Measurements from ENCODE around the gene SORL1. TPM values are rescaled to one million over a fixed set of nuclear protein-coding genes. Genes with fewer than 3 reads are reported as not detected.

Gene SORL1
- total RNA-seq, 2 experiments from 2014 or later = 115 to 116 TPM

GRCh38 chr11:121550247-121551030 is 98.3 kb downstream of the SORL1 start:
- ChIA-PET CTCF (interaction anchor here (0.5 kb wide), 1 partner anchor 121 kb away, joined by 3 read pairs; no protein-coding TSS in a partner anchor), POLR2A (no interaction called here)
- DNase-seq = no peak
- H3K36me3 Mint-ChIP-seq (ENCODE audit: low read depth) = peaks cover 70% of the 10 kb centered on the region
- H3K4me1 Mint-ChIP-seq = peaks cover 10% of the 10 kb centered on the region
- H3K27ac Mint-ChIP-seq = no peak overlapping the region
- no peak overlapping the region for H3K4me3 Mint-ChIP-seq
- H3K9me3 Mint-ChIP-seq = no peaks in the 10 kb centered on the region
- H3K27me3 Mint-ChIP-seq = no peaks in the 10 kb centered on the region

- DNase-seq = no peak
- Mint-ChIP-seq H3K4me3 (no peak overlapping the region), H3K27me3 (no peaks in the 10 kb centered on the region), H3K4me1 (peaks cover 4% of the 10 kb centered on the region), H3K27ac (no peak overlapping the region), H3K9me3 (no peaks in the 10 kb centered on the region), H3K36me3 (ENCODE audit: low read depth) (peaks cover 70% of the 10 kb centered on the region)
- ChIA-PET POLR2A (no interaction called here), CTCF (interaction anchor here (0.5 kb wide), 1 partner anchor 122 kb away, joined by 3 read pairs; no protein-coding TSS in a partner anchor)
Measured at GRCh38 chr11:121551463-121551862, 99.3 kb downstream of the SORL1 start.

GRCh38 chr11:121552154-121552553 is 100.0 kb downstream of the SORL1 start:
- POLR2A ChIA-PET = no interaction called here
- Mint-ChIP-seq H3K36me3 (ENCODE audit: low read depth) (peaks cover 73% of the 10 kb centered on the region), H3K9me3 (no peaks in the 10 kb centered on the region), H3K4me1 (peaks cover 11% of the 10 kb centered on the region), H3K27ac (no peak overlapping the region), H3K4me3 (no peak overlapping the region), H3K27me3 (no peaks in the 10 kb centered on the region)
- CTCF ChIA-PET = no interaction called here
- no peak for DNase-seq

- H3K36me3 Mint-ChIP-seq (ENCODE audit: low read depth) = peaks cover 74% of the 10 kb centered on the region
- POLR2A ChIA-PET = no interaction called here
- no peaks in the 10 kb centered on the region for H3K9me3 Mint-ChIP-seq
- H3K4me3 Mint-ChIP-seq = no peak overlapping the region
- no peak for DNase-seq
- CTCF ChIA-PET = no interaction called here
- H3K4me1 Mint-ChIP-seq = peaks cover 16% of the 10 kb centered on the region
- H3K27me3 Mint-ChIP-seq = no peaks in the 10 kb centered on the region
- H3K27ac Mint-ChIP-seq = no peak overlapping the region
Measured at GRCh38 chr11:121552644-121553043, 100.5 kb downstream of the SORL1 start.

GRCh38 chr11:121553389-121553788 is 101.3 kb downstream of the SORL1 start:
- DNase-seq = no peak
- POLR2A ChIA-PET = no interaction called here
- peaks cover 68% of the 10 kb centered on the region for H3K36me3 Mint-ChIP-seq (ENCODE audit: low read depth)
- H3K4me1 Mint-ChIP-seq = peaks cover 16% of the 10 kb centered on the region
- H3K27ac Mint-ChIP-seq = no peak overlapping the region
- CTCF ChIA-PET = interaction anchor here (1.4 kb wide), 1 partner anchor 71 kb away, joined by 3 read pairs; no protein-coding TSS in a partner anchor
- no peak overlapping the region for H3K4me3 Mint-ChIP-seq
- H3K9me3 Mint-ChIP-seq = no peaks in the 10 kb centered on the region
- H3K27me3 Mint-ChIP-seq = no peaks in the 10 kb centered on the region

- Mint-ChIP-seq H3K27ac (no peak overlapping the region), H3K4me3 (no peak overlapping the region), H3K4me1 (peaks cover 16% of the 10 kb centered on the region), H3K27me3 (no peaks in the 10 kb centered on the region), H3K9me3 (no peaks in the 10 kb centered on the region), H3K36me3 (ENCODE audit: low read depth) (peaks cover 70% of the 10 kb centered on the region)
- CTCF ChIA-PET = interaction anchor here (1.4 kb wide), 1 partner anchor 71 kb away, joined by 3 read pairs; no protein-coding TSS in a partner anchor
- POLR2A ChIA-PET = no interaction called here
- DNase-seq = no peak
Measured at GRCh38 chr11:121553806-121554205, 101.7 kb downstream of the SORL1 start.

GRCh38 chr11:121554552-121554951 is 102.4 kb downstream of the SORL1 start:
- Mint-ChIP-seq H3K27me3 (no peaks in the 10 kb centered on the region), H3K27ac (no peak overlapping the region), H3K9me3 (no peaks in the 10 kb centered on the region), H3K4me3 (no peak overlapping the region), H3K36me3 (ENCODE audit: low read depth) (peaks cover 77% of the 10 kb centered on the region), H3K4me1 (peaks cover 16% of the 10 kb centered on the region)
- ChIA-PET POLR2A (no interaction called here), CTCF (interaction anchor here (0.6 to 1.4 kb wide), 2 partner anchors 72 to 302 kb away, joined by 3 read pairs; no protein-coding TSS in a partner anchor)
- DNase-seq = no peak

- no peak for DNase-seq
- Mint-ChIP-seq H3K27ac (no peak overlapping the region), H3K36me3 (ENCODE audit: low read depth) (peaks cover 79% of the 10 kb centered on the region), H3K4me3 (no peak overlapping the region), H3K4me1 (peaks cover 16% of the 10 kb centered on the region), H3K27me3 (no peaks in the 10 kb centered on the region), H3K9me3 (no peaks in the 10 kb centered on the region)
- CTCF ChIA-PET = interaction anchor here (0.6 to 1.1 kb wide), 2 partner anchors 219 to 303 kb away, joined by 3 read pairs; no protein-coding TSS in a partner anchor
- POLR2A ChIA-PET = no interaction called here
Measured at GRCh38 chr11:121555121-121555520, 103.0 kb downstream of the SORL1 start.

- ChIA-PET POLR2A (interaction anchor here (1.0 kb wide), 1 partner anchor 18 kb away, joined by 4 read pairs; no protein-coding TSS in a partner anchor), CTCF (interaction anchor here (1.2 kb wide), 1 partner anchor 9 kb away, joined by 4 read pairs; no protein-coding TSS in a partner anchor)
- Mint-ChIP-seq H3K4me3 (no peak overlapping the region), H3K9me3 (no peaks in the 10 kb centered on the region), H3K27me3 (no peaks in the 10 kb centered on the region), H3K36me3 (ENCODE audit: low read depth) (peaks cover 84% of the 10 kb centered on the region), H3K4me1 (peaks cover 13% of the 10 kb centered on the region), H3K27ac (no peak overlapping the region)
- no peak for DNase-seq
Measured at GRCh38 chr11:121556937-121557336, 104.8 kb downstream of the SORL1 start.

- CTCF ChIA-PET = interaction anchor here (1.2 kb wide), 1 partner anchor 10 kb away, joined by 4 read pairs; no protein-coding TSS in a partner anchor
Measured at GRCh38 chr11:121557348-121557747, 105.2 kb downstream of the SORL1 start.

GRCh38 chr11:121559606-121560200 is 107.6 kb downstream of the SORL1 start:
- H3K9me3 Mint-ChIP-seq = no peaks in the 10 kb centered on the region
- H3K4me3 Mint-ChIP-seq = no peak overlapping the region
- POLR2A ChIA-PET = no interaction called here
- no peak overlapping the region for H3K27ac Mint-ChIP-seq
- H3K27me3 Mint-ChIP-seq = no peaks in the 10 kb centered on the region
- H3K4me1 Mint-ChIP-seq = peaks cover 13% of the 10 kb centered on the region
- H3K36me3 Mint-ChIP-seq (ENCODE audit: low read depth) = peaks cover 78% of the 10 kb centered on the region
- no peak for DNase-seq
- CTCF ChIA-PET = no interaction called here

More at GRCh38 chr11:121557348-121557747, 105.2 kb downstream of the SORL1 start:
- POLR2A ChIA-PET = interaction anchor here (1.0 kb wide), 1 partner anchor 19 kb away, joined by 4 read pairs; no protein-coding TSS in a partner anchor
- Mint-ChIP-seq H3K4me1 (peaks cover 13% of the 10 kb centered on the region), H3K4me3 (no peak overlapping the region), H3K27me3 (no peaks in the 10 kb centered on the region), H3K36me3 (ENCODE audit: low read depth) (peaks cover 84% of the 10 kb centered on the region), H3K9me3 (no peaks in the 10 kb centered on the region), H3K27ac (no peak overlapping the region)
- no peak for DNase-seq

- Mint-ChIP-seq H3K36me3 (ENCODE audit: low read depth) (peaks cover 77% of the 10 kb centered on the region), H3K27ac (no peak overlapping the region), H3K27me3 (no peaks in the 10 kb centered on the region), H3K4me1 (peaks cover 13% of the 10 kb centered on the region), H3K9me3 (no peaks in the 10 kb centered on the region), H3K4me3 (no peak overlapping the region)
- CTCF ChIA-PET = no interaction called here
- POLR2A ChIA-PET = no interaction called here
- DNase-seq = no peak
Measured at GRCh38 chr11:121560236-121560635, 108.1 kb downstream of the SORL1 start.

GRCh38 chr11:121561240-121561639 is 109.1 kb downstream of the SORL1 start:
- H3K4me3 Mint-ChIP-seq = no peak overlapping the region
- CTCF ChIA-PET = no interaction called here
- H3K9me3 Mint-ChIP-seq = no peaks in the 10 kb centered on the region
- POLR2A ChIA-PET = no interaction called here
- H3K27ac Mint-ChIP-seq = no peak overlapping the region
- H3K36me3 Mint-ChIP-seq (ENCODE audit: low read depth) = peaks cover 75% of the 10 kb centered on the region
- no peak for DNase-seq
- no peaks in the 10 kb centered on the region for H3K27me3 Mint-ChIP-seq
- peaks cover 13% of the 10 kb centered on the region for H3K4me1 Mint-ChIP-seq

All from activated CD4-positive, alpha-beta memory T cell treated with anti-CD3 and anti-CD28 coated beads, Interleukin-2, amount 10 ng/mL, durations not matched to agents 7 days and 5 days (primary cell).